Measurements from ENCODE around the gene KRTAP9-1.
"Not testable (repeated sequence)": the region's sequence is repeated elsewhere in the genome, so short reads cannot be mapped to it uniquely, and the experiment has no call there.

KRTAP9-1 gene

GRCh38 chr17:41153856-41154255, 35.8 kb upstream of the KRTAP9-1 start:
- DNase-seq (ENCODE audit: low read depth, low spot score): no peak
- no peaks in the 10 kb centered on the region for H3K27me3 ChIP-seq (ENCODE audit: control insufficient read depth, insufficient read depth, low read length)
- WGBS (ENCODE audit: insufficient coverage, insufficient read length): no CpG with 5 or more reads among the region's 2 CpGs
- H3K4me3 ChIP-seq (ENCODE audit: low read length): no peak overlapping the region
- no peaks in the 10 kb centered on the region for H3K4me1 ChIP-seq (ENCODE audit: control insufficient read depth, insufficient read depth, low read length)
- H3K36me3 ChIP-seq (ENCODE audit: control insufficient read depth, insufficient read depth, low read length): no peaks in the 10 kb centered on the region
- H3K9me3 ChIP-seq (ENCODE audit: control insufficient read depth, insufficient read depth, low read length): no peaks in the 10 kb centered on the region
- H3K27ac ChIP-seq (ENCODE audit: low read length): no peak overlapping the region

GRCh38 chr17:41160190-41160589, 29.5 kb upstream of the KRTAP9-1 start:
- not testable (repeated sequence) for H3K27me3 ChIP-seq (ENCODE audit: control insufficient read depth, insufficient read depth, low read length); H3K27ac ChIP-seq (ENCODE audit: low read length); H3K4me1 ChIP-seq (ENCODE audit: control insufficient read depth, insufficient read depth, low read length); H3K4me3 ChIP-seq (ENCODE audit: low read length); H3K36me3 ChIP-seq (ENCODE audit: control insufficient read depth, insufficient read depth, low read length); DNase-seq (ENCODE audit: low read depth, low spot score); H3K9me3 ChIP-seq (ENCODE audit: control insufficient read depth, insufficient read depth, low read length)
- WGBS (ENCODE audit: insufficient coverage, insufficient read length): no CpG with 5 or more reads among the region's 3 CpGs

GRCh38 chr17:41160648-41161047, 29.0 kb upstream of the KRTAP9-1 start, which contains the start of gene KRTAP4-4:
TSS of gene KRTAP4-4 (minus strand) at chr17:41160748. CDS start at chr17:41160691, 57 bp downstream.
- H3K27ac ChIP-seq (ENCODE audit: low read length): no peak within 1 kb of the TSS
- no peaks in the 10 kb centered on the region for H3K9me3 ChIP-seq (ENCODE audit: control insufficient read depth, insufficient read depth, low read length)
- no peaks in the 10 kb centered on the region for H3K36me3 ChIP-seq (ENCODE audit: control insufficient read depth, insufficient read depth, low read length)
- no peak for DNase-seq (ENCODE audit: low read depth, low spot score)
- peaks cover 3% of the 10 kb centered on the region; the same call in 1 of the 2 replicates for H3K4me1 ChIP-seq (ENCODE audit: control insufficient read depth, insufficient read depth, low read length)
- no CpG with 5 or more reads among the region's 1 CpG for WGBS (ENCODE audit: insufficient coverage, insufficient read length)
- H3K27me3 ChIP-seq (ENCODE audit: control insufficient read depth, insufficient read depth, low read length): no peaks in the 10 kb centered on the region
- no peak within 1 kb of the TSS for H3K4me3 ChIP-seq (ENCODE audit: low read length)

GRCh38 chr17:41163828-41164227, 25.9 kb upstream of the KRTAP9-1 start:
- no peak for DNase-seq (ENCODE audit: low read depth, low spot score)
- H3K4me1 ChIP-seq (ENCODE audit: control insufficient read depth, insufficient read depth, low read length): peaks cover 3% of the 10 kb centered on the region; the same call in 1 of the 2 replicates
- H3K27me3 ChIP-seq (ENCODE audit: control insufficient read depth, insufficient read depth, low read length): no peaks in the 10 kb centered on the region
- H3K9me3 ChIP-seq (ENCODE audit: control insufficient read depth, insufficient read depth, low read length): no peaks in the 10 kb centered on the region
- WGBS (ENCODE audit: insufficient coverage, insufficient read length): no CpG with 5 or more reads among the region's 7 CpGs
- no peak overlapping the region for H3K4me3 ChIP-seq (ENCODE audit: low read length)
- H3K27ac ChIP-seq (ENCODE audit: low read length): no peak overlapping the region
- no peaks in the 10 kb centered on the region for H3K36me3 ChIP-seq (ENCODE audit: control insufficient read depth, insufficient read depth, low read length)

- WGBS (ENCODE audit: insufficient coverage, insufficient read length): no CpG with 5 or more reads among the region's 7 CpGs
- H3K36me3 ChIP-seq (ENCODE audit: control insufficient read depth, insufficient read depth, low read length): no peaks in the 10 kb centered on the region
- no peaks in the 10 kb centered on the region for H3K27me3 ChIP-seq (ENCODE audit: control insufficient read depth, insufficient read depth, low read length)
- H3K9me3 ChIP-seq (ENCODE audit: control insufficient read depth, insufficient read depth, low read length): no peaks in the 10 kb centered on the region
- DNase-seq (ENCODE audit: low read depth, low spot score): no peak
- no peaks in the 10 kb centered on the region for H3K4me1 ChIP-seq (ENCODE audit: control insufficient read depth, insufficient read depth, low read length)
- H3K27ac ChIP-seq (ENCODE audit: low read length): no peak overlapping the region
- no peak overlapping the region for H3K4me3 ChIP-seq (ENCODE audit: low read length)
These were observed 22.1 kb upstream of the KRTAP9-1 start for GRCh38 chr17:41167561-41167960.

GRCh38 chr17:41168121-41168520, 21.6 kb upstream of the KRTAP9-1 start, which contains the start of gene KRTAP4-3:
TSS of gene KRTAP4-3 (minus strand) at chr17:41168221. CDS start at chr17:41168172, 49 bp downstream.
- H3K27ac ChIP-seq (ENCODE audit: low read length): no peak within 1 kb of the TSS
- no peaks in the 10 kb centered on the region for H3K9me3 ChIP-seq (ENCODE audit: control insufficient read depth, insufficient read depth, low read length)
- H3K27me3 ChIP-seq (ENCODE audit: control insufficient read depth, insufficient read depth, low read length): no peaks in the 10 kb centered on the region
- H3K4me3 ChIP-seq (ENCODE audit: low read length): no peak within 1 kb of the TSS
- H3K36me3 ChIP-seq (ENCODE audit: control insufficient read depth, insufficient read depth, low read length): no peaks in the 10 kb centered on the region
- no CpG with 5 or more reads among the region's 1 CpG for WGBS (ENCODE audit: insufficient coverage, insufficient read length)
- H3K4me1 ChIP-seq (ENCODE audit: control insufficient read depth, insufficient read depth, low read length): no peaks in the 10 kb centered on the region
- no peak for DNase-seq (ENCODE audit: low read depth, low spot score)

GRCh38 chr17:41171886-41172285, 17.8 kb upstream of the KRTAP9-1 start:
- H3K27me3 ChIP-seq (ENCODE audit: control insufficient read depth, insufficient read depth, low read length): no peaks in the 10 kb centered on the region
- H3K4me1 ChIP-seq (ENCODE audit: control insufficient read depth, insufficient read depth, low read length): no peaks in the 10 kb centered on the region
- no peaks in the 10 kb centered on the region for H3K9me3 ChIP-seq (ENCODE audit: control insufficient read depth, insufficient read depth, low read length)
- no CpG with 5 or more reads among the region's 2 CpGs for whole genome bisulfite sequencing (ENCODE audit: insufficient coverage, insufficient read length)
- no peaks in the 10 kb centered on the region for H3K36me3 ChIP-seq (ENCODE audit: control insufficient read depth, insufficient read depth, low read length)
- no peak overlapping the region for H3K27ac ChIP-seq (ENCODE audit: low read length)
- no peak for DNase-seq (ENCODE audit: low read depth, low spot score)
- no peak overlapping the region for H3K4me3 ChIP-seq (ENCODE audit: low read length)

GRCh38 chr17:41176744-41177387, 12.8 kb upstream of the KRTAP9-1 start:
- WGBS (ENCODE audit: insufficient coverage, insufficient read length): no CpG with 5 or more reads among the region's 3 CpGs
- Histone ChIP-seq H3K36me3 (ENCODE audit: control insufficient read depth, insufficient read depth, low read length) (no peaks in the 10 kb centered on the region), H3K9me3 (ENCODE audit: control insufficient read depth, insufficient read depth, low read length) (no peaks in the 10 kb centered on the region), H3K27ac (ENCODE audit: low read length) (no peak overlapping the region), H3K27me3 (ENCODE audit: control insufficient read depth, insufficient read depth, low read length) (no peaks in the 10 kb centered on the region), H3K4me1 (ENCODE audit: control insufficient read depth, insufficient read depth, low read length) (no peaks in the 10 kb centered on the region; the same call in 1 of the 2 replicates), H3K4me3 (ENCODE audit: low read length) (no peak overlapping the region)
- DNase-seq (ENCODE audit: low read depth, low spot score): no peak

- WGBS (ENCODE audit: insufficient coverage, insufficient read length): no CpG with 5 or more reads among the region's 7 CpGs
- H3K27ac ChIP-seq (ENCODE audit: low read length): no peak within 1 kb of the TSS
- no peaks in the 10 kb centered on the region; the same call in 1 of the 2 replicates for H3K4me1 ChIP-seq (ENCODE audit: control insufficient read depth, insufficient read depth, low read length)
- DNase-seq (ENCODE audit: low read depth, low spot score): no peak
- H3K4me3 ChIP-seq (ENCODE audit: low read length): no peak within 1 kb of the TSS
- no peaks in the 10 kb centered on the region for H3K27me3 ChIP-seq (ENCODE audit: control insufficient read depth, insufficient read depth, low read length)
- no peaks in the 10 kb centered on the region for H3K9me3 ChIP-seq (ENCODE audit: control insufficient read depth, insufficient read depth, low read length)
- H3K36me3 ChIP-seq (ENCODE audit: control insufficient read depth, insufficient read depth, low read length): no peaks in the 10 kb centered on the region
These were observed 11.9 kb upstream of the KRTAP9-1 start, which contains the start of gene KRTAP4-2 for GRCh38 chr17:41177727-41178271. TSS of gene KRTAP4-2 (minus strand) at chr17:41178221. CDS start at chr17:41178164, 57 bp downstream.

GRCh38 chr17:41178341-41178740, 11.3 kb upstream of the KRTAP9-1 start:
- Histone ChIP-seq H3K27ac (ENCODE audit: low read length) (no peak overlapping the region), H3K36me3 (ENCODE audit: control insufficient read depth, insufficient read depth, low read length) (no peaks in the 10 kb centered on the region), H3K4me1 (ENCODE audit: control insufficient read depth, insufficient read depth, low read length) (no peaks in the 10 kb centered on the region; the same call in 1 of the 2 replicates), H3K9me3 (ENCODE audit: control insufficient read depth, insufficient read depth, low read length) (no peaks in the 10 kb centered on the region), H3K4me3 (ENCODE audit: low read length) (no peak overlapping the region), H3K27me3 (ENCODE audit: control insufficient read depth, insufficient read depth, low read length) (no peaks in the 10 kb centered on the region)
- no peak for DNase-seq (ENCODE audit: low read depth, low spot score)
- WGBS (ENCODE audit: insufficient coverage, insufficient read length): no CpG with 5 or more reads among the region's 3 CpGs
